Sigmoid colon (tissue), 3 donors: ENCODE measurements around the gene TMF1.

Source experiments
- POLR2A ChIP-seq, 2 donors: fragments of 450-650 bp; IDR thresholded peaks; one replicate each; pipeline ENCODE4 v1.6.1; 2016; ENCODE audit warnings: antibody characterized with exemption in 2 of 2, mild to moderate bottlenecking in 2 of 2, moderate library complexity in 2 of 2
- TF ChIP-seq, protein P1 (sequence below), 4 experiments: fragments of 450-650 bp in 3 of 4; fragments of 200-600 bp in 1 of 4; IDR thresholded peaks; one replicate each; pipeline ENCODE4 v1.5.1; 2016 to 2019; ENCODE audit warnings: antibody characterized with exemption in 4 of 4, mild to moderate bottlenecking in 3 of 4, moderate library complexity in 2 of 4

DNA sequence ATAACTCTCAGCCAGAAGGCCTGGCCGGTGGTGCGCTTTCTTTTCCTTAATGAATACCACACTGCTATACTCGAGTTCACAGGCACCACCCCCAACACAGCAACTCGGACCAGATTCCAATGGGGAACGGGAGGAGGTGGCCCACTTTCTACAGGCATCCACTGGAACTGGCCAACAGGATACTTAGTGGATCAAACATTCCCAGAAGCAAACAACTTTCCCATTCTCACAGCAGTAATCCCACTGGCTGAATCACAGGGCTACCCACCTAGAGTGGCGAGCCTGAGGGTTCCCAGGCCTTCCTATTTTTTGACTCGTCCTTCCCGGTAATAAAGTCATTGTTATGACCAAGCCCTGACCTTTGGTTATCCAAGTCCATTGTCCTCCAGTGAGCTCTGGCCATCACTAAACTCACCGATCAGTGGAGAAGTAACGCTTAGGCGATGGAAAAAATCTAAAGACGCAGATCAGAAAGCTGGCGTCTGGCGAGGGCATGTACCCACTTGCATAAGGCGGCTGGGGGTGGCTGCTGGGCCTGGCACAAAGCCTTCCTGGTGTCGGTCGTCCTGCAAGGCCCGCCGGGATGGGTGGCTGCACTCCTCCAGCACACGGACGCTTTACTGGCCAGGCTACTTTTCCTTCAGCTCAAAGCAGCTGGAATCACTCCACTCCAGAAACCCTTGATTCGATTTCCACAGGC lies 39.9 kb downstream of the TMF1 start:
- TF ChIP-seq, protein P1, sequence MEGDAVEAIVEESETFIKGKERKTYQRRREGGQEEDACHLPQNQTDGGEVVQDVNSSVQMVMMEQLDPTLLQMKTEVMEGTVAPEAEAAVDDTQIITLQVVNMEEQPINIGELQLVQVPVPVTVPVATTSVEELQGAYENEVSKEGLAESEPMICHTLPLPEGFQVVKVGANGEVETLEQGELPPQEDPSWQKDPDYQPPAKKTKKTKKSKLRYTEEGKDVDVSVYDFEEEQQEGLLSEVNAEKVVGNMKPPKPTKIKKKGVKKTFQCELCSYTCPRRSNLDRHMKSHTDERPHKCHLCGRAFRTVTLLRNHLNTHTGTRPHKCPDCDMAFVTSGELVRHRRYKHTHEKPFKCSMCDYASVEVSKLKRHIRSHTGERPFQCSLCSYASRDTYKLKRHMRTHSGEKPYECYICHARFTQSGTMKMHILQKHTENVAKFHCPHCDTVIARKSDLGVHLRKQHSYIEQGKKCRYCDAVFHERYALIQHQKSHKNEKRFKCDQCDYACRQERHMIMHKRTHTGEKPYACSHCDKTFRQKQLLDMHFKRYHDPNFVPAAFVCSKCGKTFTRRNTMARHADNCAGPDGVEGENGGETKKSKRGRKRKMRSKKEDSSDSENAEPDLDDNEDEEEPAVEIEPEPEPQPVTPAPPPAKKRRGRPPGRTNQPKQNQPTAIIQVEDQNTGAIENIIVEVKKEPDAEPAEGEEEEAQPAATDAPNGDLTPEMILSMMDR (IDR thresholded peaks at IDR 0.05): no peak
- TF ChIP-seq POLR2A (IDR thresholded peaks at IDR 0.05): no peak
